ENCODE data around the gene CDC73. TPM values are rescaled to one million over a fixed set of nuclear protein-coding genes. Genes with fewer than 3 reads are reported as not detected.

CDC73 gene
- total and polyA plus RNA-seq, 2 of the 13 experiments (the other 11 are each of a cell fraction or from before 2014, with no cell fraction given) = 20.2 to 26.3 TPM

DNA sequence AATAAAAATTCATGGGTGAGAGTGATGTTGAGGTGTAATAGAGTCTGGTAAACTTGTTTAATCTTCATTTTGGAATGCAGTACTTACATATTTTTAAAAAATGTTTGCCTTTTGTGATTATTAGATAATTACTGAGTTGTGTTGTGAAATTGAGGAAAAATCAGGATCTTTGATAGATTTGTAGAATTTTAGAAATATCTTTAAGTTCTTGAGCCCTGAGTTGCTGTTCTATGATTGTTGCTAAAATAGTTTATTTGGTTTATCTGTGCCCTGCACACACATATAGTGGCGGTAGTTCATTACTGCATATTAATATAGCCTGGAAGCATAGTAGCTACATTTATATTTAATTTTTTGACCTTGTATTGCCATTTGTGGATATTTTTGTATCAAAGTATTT is 62.9 kb downstream of the CDC73 start:
- CTCF ChIA-PET (ENCODE audit: low intra/inter-chr PET ratio, low total read pairs) = no interaction called here
- Histone ChIP-seq H2AFZ (ENCODE audit: low read length) (no peak overlapping the region), H3K9ac (ENCODE audit: insufficient read depth, low read depth, low read length) (no peak overlapping the region), H3K4me1 (ENCODE audit: insufficient read depth, low read length) (peaks cover 29% of the 10 kb centered on the region), H3K79me2 (ENCODE audit: insufficient read depth, low read length) (peaks cover 25% of the 10 kb centered on the region), H3K4me2 (ENCODE audit: low read depth, low read length) (no peak overlapping the region), H3K9me3 (ENCODE audit: low read length) (no peaks in the 10 kb centered on the region), H3K27ac (ENCODE audit: extremely low read length, insufficient read depth, low read length) (no peak overlapping the region), H3K4me3 (replicated peaks in 1 of 3; ENCODE audit: insufficient read depth in 1 of 3, low read depth in 2 of 3, low read length in 3 of 3) (no peak overlapping the region), H3K36me3 (replicated peaks in 1 of 2; ENCODE audit: control insufficient read depth in 1 of 2, insufficient read depth in 2 of 2, low read length in 2 of 2) (no peaks in the 10 kb centered on the region), H3K27me3 (ENCODE audit: control insufficient read depth in 1 of 2, insufficient read depth in 2 of 2, low read length in 2 of 2) (no peaks in the 10 kb centered on the region), H4K20me1 (ENCODE audit: insufficient read depth, low read length) (0 out of 2 replicates have a peak, but pooled peaks cover 4% of the 10 kb centered on the region)
- DNase-seq (ENCODE audit: low spot score) (no peak), FAIRE-seq (no peak), ATAC-seq (no peak)
- in situ Hi-C loops (cut with HindIII; ENCODE audit: extremely low pct_ligation_motif_present, low pct_unique_long_range_greater_than_20kb) = no loop called here
- 97% methylated on average over 1 of the region's 1 CpG for WGBS (ENCODE audit: low lambda C conversion rate)
- no peak for TF ChIP-seq ZNF138 (CRISPR knock-in tag; IDR thresholded peaks at IDR 0.05; ENCODE audit: low read depth)
- TF ChIP-seq, protein P1, sequence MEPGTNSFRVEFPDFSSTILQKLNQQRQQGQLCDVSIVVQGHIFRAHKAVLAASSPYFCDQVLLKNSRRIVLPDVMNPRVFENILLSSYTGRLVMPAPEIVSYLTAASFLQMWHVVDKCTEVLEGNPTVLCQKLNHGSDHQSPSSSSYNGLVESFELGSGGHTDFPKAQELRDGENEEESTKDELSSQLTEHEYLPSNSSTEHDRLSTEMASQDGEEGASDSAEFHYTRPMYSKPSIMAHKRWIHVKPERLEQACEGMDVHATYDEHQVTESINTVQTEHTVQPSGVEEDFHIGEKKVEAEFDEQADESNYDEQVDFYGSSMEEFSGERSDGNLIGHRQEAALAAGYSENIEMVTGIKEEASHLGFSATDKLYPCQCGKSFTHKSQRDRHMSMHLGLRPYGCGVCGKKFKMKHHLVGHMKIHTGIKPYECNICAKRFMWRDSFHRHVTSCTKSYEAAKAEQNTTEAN (CRISPR knock-in tag; conservative IDR thresholded peaks at IDR 0.05) = no peak
- TF ChIP-seq, protein P2, sequence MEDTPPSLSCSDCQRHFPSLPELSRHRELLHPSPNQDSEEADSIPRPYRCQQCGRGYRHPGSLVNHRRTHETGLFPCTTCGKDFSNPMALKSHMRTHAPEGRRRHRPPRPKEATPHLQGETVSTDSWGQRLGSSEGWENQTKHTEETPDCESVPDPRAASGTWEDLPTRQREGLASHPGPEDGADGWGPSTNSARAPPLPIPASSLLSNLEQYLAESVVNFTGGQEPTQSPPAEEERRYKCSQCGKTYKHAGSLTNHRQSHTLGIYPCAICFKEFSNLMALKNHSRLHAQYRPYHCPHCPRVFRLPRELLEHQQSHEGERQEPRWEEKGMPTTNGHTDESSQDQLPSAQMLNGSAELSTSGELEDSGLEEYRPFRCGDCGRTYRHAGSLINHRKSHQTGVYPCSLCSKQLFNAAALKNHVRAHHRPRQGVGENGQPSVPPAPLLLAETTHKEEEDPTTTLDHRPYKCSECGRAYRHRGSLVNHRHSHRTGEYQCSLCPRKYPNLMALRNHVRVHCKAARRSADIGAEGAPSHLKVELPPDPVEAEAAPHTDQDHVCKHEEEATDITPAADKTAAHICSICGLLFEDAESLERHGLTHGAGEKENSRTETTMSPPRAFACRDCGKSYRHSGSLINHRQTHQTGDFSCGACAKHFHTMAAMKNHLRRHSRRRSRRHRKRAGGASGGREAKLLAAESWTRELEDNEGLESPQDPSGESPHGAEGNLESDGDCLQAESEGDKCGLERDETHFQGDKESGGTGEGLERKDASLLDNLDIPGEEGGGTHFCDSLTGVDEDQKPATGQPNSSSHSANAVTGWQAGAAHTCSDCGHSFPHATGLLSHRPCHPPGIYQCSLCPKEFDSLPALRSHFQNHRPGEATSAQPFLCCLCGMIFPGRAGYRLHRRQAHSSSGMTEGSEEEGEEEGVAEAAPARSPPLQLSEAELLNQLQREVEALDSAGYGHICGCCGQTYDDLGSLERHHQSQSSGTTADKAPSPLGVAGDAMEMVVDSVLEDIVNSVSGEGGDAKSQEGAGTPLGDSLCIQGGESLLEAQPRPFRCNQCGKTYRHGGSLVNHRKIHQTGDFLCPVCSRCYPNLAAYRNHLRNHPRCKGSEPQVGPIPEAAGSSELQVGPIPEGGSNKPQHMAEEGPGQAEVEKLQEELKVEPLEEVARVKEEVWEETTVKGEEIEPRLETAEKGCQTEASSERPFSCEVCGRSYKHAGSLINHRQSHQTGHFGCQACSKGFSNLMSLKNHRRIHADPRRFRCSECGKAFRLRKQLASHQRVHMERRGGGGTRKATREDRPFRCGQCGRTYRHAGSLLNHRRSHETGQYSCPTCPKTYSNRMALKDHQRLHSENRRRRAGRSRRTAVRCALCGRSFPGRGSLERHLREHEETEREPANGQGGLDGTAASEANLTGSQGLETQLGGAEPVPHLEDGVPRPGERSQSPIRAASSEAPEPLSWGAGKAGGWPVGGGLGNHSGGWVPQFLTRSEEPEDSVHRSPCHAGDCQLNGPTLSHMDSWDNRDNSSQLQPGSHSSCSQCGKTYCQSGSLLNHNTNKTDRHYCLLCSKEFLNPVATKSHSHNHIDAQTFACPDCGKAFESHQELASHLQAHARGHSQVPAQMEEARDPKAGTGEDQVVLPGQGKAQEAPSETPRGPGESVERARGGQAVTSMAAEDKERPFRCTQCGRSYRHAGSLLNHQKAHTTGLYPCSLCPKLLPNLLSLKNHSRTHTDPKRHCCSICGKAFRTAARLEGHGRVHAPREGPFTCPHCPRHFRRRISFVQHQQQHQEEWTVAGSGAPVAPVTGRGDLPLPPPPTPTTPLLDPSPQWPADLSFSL (CRISPR knock-in tag; IDR thresholded peaks at IDR 0.05) = no peak
- TF ChIP-seq RELA (CRISPR knock-in tag; IDR thresholded peaks at IDR 0.05) = no peak
- TF ChIP-seq HOXA9 (CRISPR knock-in tag; IDR thresholded peaks at IDR 0.05; ENCODE audit: borderline replicate concordance) = no peak
- TF ChIP-seq MXI1 (IDR thresholded peaks at IDR 0.05; ENCODE audit: borderline replicate concordance, low read depth, low read length) = no peak
- no peak for TF ChIP-seq ZSCAN21 (CRISPR knock-in tag; IDR thresholded peaks at IDR 0.05; ENCODE audit: borderline replicate concordance)
- TF ChIP-seq JUNB (CRISPR knock-in tag; IDR thresholded peaks at IDR 0.05; ENCODE audit: borderline replicate concordance) = no peak
- TF ChIP-seq RBM22 (optimal IDR thresholded peaks at IDR 0.05; ENCODE audit: low read length) = no peak
- intact Hi-C loops (cut with micrococcal nuclease; ENCODE audit: unreplicated experiment) = loop anchor here (5.0 to 10.0 kb wide), 2 partner anchors 160 to 213 kb away; no protein-coding TSS in a partner anchor
- POLR2A ChIA-PET = no interaction called here
- no TSS peak for BruUV-seq (replicated peaks)

All from HepG2 (cell line).